Hepatocyte (in vitro differentiated cells): Measurements from ENCODE around the gene NLRP7.

Experiments used
- EZH2 ChIP-seq: fragments of 200-600 bp; sonication (generic); IDR thresholded peaks from 2 replicates; pipeline ENCODE4 v1.6.1; 2016; ENCODE audit warnings: antibody characterized with exemption, mild to moderate bottlenecking, borderline replicate concordance
- EZH2phosphoT487 ChIP-seq: fragments of 200-600 bp; sonication (generic); IDR thresholded peaks from one replicate; pipeline ENCODE4 v1.6.1; 2018; ENCODE audit warnings: antibody characterized with exemption, mild to moderate bottlenecking, low read depth, moderate library complexity; ENCODE audit not compliant: unreplicated experiment, severe bottlenecking
- TF ChIP-seq, protein P1 (sequence below): fragments of 200-600 bp; sonication (generic); IDR thresholded peaks from 2 replicates; pipeline ENCODE4 v1.5.1; 2016; ENCODE audit warnings: antibody characterized with exemption, mild to moderate bottlenecking; ENCODE audit not compliant: poor library complexity

DNA sequence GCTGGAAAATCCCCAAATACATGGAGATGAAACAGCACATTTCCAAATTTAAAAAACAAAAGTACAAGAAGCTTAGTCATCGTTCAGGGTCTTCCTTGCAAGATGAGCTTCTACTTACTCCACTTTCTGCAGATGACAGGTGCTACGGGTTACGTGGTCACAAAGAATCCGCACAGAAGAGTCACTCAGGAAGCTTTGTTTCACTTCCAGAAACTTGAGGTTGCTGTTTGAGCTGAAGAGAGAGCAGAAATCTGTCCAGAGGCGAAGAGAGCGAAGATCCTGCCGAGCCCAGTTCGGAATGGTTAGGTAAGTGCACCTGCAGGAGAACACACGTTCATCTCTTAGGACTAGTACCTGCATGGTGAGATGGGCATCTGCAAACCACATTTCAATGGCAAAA lies 9.4 kb downstream of the NLRP7 start:
- TF ChIP-seq EZH2 (no peak), EZH2phosphoT487 (no peak)
- TF ChIP-seq, protein P1, sequence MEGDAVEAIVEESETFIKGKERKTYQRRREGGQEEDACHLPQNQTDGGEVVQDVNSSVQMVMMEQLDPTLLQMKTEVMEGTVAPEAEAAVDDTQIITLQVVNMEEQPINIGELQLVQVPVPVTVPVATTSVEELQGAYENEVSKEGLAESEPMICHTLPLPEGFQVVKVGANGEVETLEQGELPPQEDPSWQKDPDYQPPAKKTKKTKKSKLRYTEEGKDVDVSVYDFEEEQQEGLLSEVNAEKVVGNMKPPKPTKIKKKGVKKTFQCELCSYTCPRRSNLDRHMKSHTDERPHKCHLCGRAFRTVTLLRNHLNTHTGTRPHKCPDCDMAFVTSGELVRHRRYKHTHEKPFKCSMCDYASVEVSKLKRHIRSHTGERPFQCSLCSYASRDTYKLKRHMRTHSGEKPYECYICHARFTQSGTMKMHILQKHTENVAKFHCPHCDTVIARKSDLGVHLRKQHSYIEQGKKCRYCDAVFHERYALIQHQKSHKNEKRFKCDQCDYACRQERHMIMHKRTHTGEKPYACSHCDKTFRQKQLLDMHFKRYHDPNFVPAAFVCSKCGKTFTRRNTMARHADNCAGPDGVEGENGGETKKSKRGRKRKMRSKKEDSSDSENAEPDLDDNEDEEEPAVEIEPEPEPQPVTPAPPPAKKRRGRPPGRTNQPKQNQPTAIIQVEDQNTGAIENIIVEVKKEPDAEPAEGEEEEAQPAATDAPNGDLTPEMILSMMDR: no peak
